ENCODE data around the gene SYNRG.

Gene SYNRG

GRCh38 chr17:37470181-37470580 is 139.0 kb downstream of the SYNRG start:
- no peak for DNase-seq

DNA sequence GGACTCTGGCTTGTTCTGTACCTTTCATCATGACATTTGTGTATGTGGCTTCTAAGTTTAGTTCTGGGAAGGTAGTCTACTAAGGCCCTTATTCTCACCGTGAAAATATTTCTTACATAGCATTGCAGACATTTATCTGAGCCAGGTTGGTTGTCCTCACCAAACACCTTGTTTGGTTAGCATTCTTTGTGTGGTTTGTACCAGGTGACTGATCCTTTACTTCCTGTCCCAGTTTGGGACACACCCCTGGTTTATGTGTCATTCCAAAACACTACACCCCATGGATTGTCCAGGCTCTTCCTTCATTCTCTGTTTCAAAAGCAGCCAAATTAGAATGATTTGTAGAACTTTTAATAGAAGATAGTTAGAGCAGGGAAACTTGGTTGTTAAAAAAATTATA is 142.7 kb downstream of the SYNRG start:
- no peak for DNase-seq

DNA sequence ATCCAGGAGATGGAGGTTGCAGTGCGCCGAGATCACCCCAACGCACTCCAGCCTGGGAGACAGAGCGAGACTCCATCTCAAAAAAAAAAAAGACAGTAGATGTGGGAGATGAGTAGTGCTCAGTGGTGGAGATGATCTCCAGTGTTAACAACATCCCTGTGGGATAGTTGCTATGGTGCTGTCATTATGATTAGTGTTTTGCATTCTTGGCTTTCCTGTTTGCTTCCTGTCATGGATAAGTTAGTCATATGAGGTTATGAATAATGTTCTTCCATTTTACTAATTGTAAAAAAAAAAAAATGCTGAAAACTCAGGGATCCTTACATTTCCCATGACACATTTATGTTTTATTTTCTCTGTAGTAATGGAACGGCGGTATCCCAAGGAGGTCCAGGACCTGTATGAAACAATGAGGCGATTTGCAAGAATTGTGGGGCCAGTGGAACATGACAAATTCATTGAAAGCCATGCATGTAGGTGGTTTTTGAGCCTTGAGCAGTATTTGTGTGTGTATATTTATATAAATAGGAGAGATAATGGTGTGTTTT is 144.1 kb downstream of the SYNRG start:
- DNase-seq, result no peak
